Measurements from ENCODE around the gene ETDA. TPM values are rescaled to one million over a fixed set of nuclear protein-coding genes. Genes with fewer than 3 reads are reported as not detected.
A peak's percentile ranks its signal among the peaks of the same experiment; 100 is the strongest.

ETDA gene
- total RNA-seq, 2 donors from 2014 or later: not detected

- ATAC-seq (no peak), DNase-seq (no peak)
- Histone ChIP-seq H3K9me3 (peaks cover 0 to 24% (median 0%) of the 10 kb centered on the region in 3 donors), H3K36me3 (replicated peaks in 1 of 2; ENCODE audit: insufficient read depth in 1 of 2, low read depth in 2 of 2) (no peaks in the 10 kb centered on the region), H3K27ac (no peak overlapping the region), H3K27me3 (no peaks in the 10 kb centered on the region), H3K4me1 (no peaks in the 10 kb centered on the region), H3K4me3 (no peak overlapping the region)
- TF ChIP-seq POLR2A (IDR thresholded peaks at IDR 0.05) (no peak), CTCF (IDR thresholded peaks at IDR 0.05) (no peak)
- 92 to 96% methylated on average over 2 of the region's 2 CpGs for WGBS, 2 donors
- intact Hi-C loops (cut with DNase I): no loop called here
Observed at GRCh38 chrX:135287266-135287823, 35.5 kb downstream of the ETDA start.

- TF ChIP-seq CTCF (IDR thresholded peaks at IDR 0.05) (no peak), POLR2A (IDR thresholded peaks at IDR 0.05) (no peak)
- ATAC-seq (no peak), DNase-seq (peak in 2 of 4 donors; percentile 11 to 20)
- Histone ChIP-seq H3K9me3 (peaks cover 0 to 10% (median 0%) of the 10 kb centered on the region in 3 donors), H3K27me3 (no peaks in the 10 kb centered on the region), H3K4me3 (no peak overlapping the region), H3K4me1 (no peaks in the 10 kb centered on the region), H3K27ac (no peak overlapping the region), H3K36me3 (replicated peaks in 1 of 2; ENCODE audit: insufficient read depth in 1 of 2, low read depth in 2 of 2) (no peaks in the 10 kb centered on the region)
- WGBS, 2 donors: 45 to 92% methylated on average over 2 to 25 of the region's 26 CpGs
- intact Hi-C loops (cut with DNase I): no loop called here
Observed at GRCh38 chrX:135295238-135295943, 43.5 kb downstream of the ETDA start.

GRCh38 chrX:135295944-135296305, 44.1 kb downstream of the ETDA start:
- H3K4me3 ChIP-seq: no peak overlapping the region
- no peak for ATAC-seq
- TF ChIP-seq CTCF (IDR thresholded peaks at IDR 0.05) (no peak), POLR2A (IDR thresholded peaks at IDR 0.05) (no peak)
- intact Hi-C loops (cut with DNase I): no loop called here
- H3K36me3 ChIP-seq (replicated peaks in 1 of 2; ENCODE audit: insufficient read depth in 1 of 2, low read depth in 2 of 2): no peaks in the 10 kb centered on the region
- H3K9me3 ChIP-seq: peaks cover 0 to 10% (median 0%) of the 10 kb centered on the region in 3 donors
- WGBS, 2 donors: 38% methylated on average over 10 of the region's 10 CpGs; no CpG with 5 or more reads in 1 of the 2 donors
- H3K27ac ChIP-seq: no peak overlapping the region
- H3K27me3 ChIP-seq: no peaks in the 10 kb centered on the region
- no peak for DNase-seq
- H3K4me1 ChIP-seq: no peaks in the 10 kb centered on the region

- WGBS, 2 donors: 51 to 64% methylated on average over 5 of the region's 5 CpGs
- TF ChIP-seq POLR2A (IDR thresholded peaks at IDR 0.05): no peak
- TF ChIP-seq CTCF (IDR thresholded peaks at IDR 0.05): no peak
- Histone ChIP-seq H3K27me3 (no peaks in the 10 kb centered on the region), H3K36me3 (replicated peaks in 1 of 2; ENCODE audit: insufficient read depth in 1 of 2, low read depth in 2 of 2) (no peaks in the 10 kb centered on the region), H3K4me3 (no peak overlapping the region), H3K4me1 (no peaks in the 10 kb centered on the region), H3K9me3 (no peaks in the 10 kb centered on the region), H3K27ac (no peak overlapping the region)
- intact Hi-C loops (cut with DNase I): no loop called here
- DNase-seq (no peak), ATAC-seq (no peak)
Observed at GRCh38 chrX:135302269-135302873, 50.5 kb downstream of the ETDA start.

Other genes starting within 250 kb of the ETDA start
- gene RTL8B, start 229.5 kb upstream of the ETDA start, total RNA-seq: 1 to 10 TPM in 1 of 2 donors, under 1 TPM in 1; 0.99 to 3.1 TPM
- 10 to 100 TPM; 30.9 to 60.6 TPM for gene RTL8C, start 219.7 kb upstream of the ETDA start, total RNA-seq
- gene RTL8A, start 199.9 kb upstream of the ETDA start, total RNA-seq: 10 to 100 TPM in 1 of 2 donors, 1 to 10 TPM in 1; 8.2 to 18.7 TPM
- gene SMIM10L2B, start 153.3 kb upstream of the ETDA start, total RNA-seq: 1 to 10 TPM; 1.0 to 2.3 TPM
- not detected for gene ETDB, start 131.5 kb upstream of the ETDA start, total RNA-seq
- gene CT55, start 80.7 kb upstream of the ETDA start, total RNA-seq: not detected
- not detected for gene ETDC, start 57.4 kb downstream of the ETDA start, total RNA-seq
- 10 to 100 TPM in 1 of 2 donors, 1 to 10 TPM in 1; 9.1 to 11.2 TPM for gene ZNF75D, start 92.0 kb downstream of the ETDA start, total RNA-seq
- gene ZNF449, start 92.7 kb downstream of the ETDA start, total RNA-seq: 1 to 10 TPM; 5.3 to 8.6 TPM
- gene SMIM10L2A, start 169.9 kb downstream of the ETDA start, total RNA-seq: 1 to 10 TPM; 2.9 to 4.0 TPM

Measured in body of pancreas (tissue), 4 donors.